ENCODE results near the gene MIDN.

Gene MIDN

DNA sequence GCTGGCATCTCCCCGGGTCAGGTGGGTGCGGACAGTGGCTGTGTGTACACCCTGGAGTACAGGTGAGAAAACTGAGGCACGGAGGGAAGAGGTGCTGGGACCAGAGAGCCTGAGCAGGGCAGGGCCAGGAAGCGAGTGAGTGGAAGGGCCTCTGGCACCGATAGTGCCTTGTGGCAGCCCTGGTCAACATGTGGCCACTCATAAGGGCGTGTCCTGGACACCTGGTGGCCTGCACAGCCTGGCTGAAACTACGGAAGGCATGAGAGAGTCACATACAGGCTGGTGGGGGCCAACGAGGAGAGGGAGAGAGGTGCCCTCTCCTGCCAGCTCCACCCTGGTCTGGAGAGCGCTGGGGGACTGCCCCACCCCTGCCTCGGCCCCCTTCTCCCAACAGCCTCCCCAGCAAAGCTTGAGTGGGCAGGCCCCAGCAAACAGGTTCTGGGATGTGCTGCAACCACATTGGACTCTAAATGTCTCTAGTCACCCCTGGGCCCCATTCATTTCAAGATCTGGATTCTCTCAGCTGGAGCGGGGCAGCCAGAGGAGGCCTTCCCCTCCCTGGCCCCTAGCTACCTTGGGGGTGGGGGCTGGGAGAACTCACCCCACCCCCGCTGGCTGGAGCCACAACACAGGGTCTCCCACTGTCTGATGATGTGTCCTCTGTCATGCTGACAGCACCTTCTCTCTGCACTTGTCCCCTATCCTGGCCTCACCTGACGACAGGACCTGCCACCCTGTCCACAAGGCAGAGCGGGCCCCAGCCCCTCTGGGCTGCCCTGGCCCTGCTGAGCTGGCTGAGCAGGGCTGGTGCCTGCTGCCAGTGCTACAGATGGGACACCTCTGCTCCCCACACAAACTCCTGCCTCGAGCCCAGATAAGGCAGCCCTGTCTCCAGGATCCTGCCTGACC, 16.4 kb upstream of the MIDN start:
- no peaks in the 10 kb centered on the region; the same call in 1 of the 2 replicates for H4K20me1 ChIP-seq (ENCODE audit: control insufficient read depth, insufficient read depth, low read depth, low read length)
- H3F3A ChIP-seq (ENCODE audit: control insufficient read depth, insufficient read depth) = 0 out of 2 replicates have a peak, but pooled peaks cover 6% of the 10 kb centered on the region
- no peak overlapping the region for H3K4me2 ChIP-seq (ENCODE audit: low read length)
- no peak for TF ChIP-seq EZH2phosphoT487 (IDR thresholded peaks at IDR 0.05; ENCODE audit: borderline replicate concordance, low read length)
- TF ChIP-seq, protein P1, sequence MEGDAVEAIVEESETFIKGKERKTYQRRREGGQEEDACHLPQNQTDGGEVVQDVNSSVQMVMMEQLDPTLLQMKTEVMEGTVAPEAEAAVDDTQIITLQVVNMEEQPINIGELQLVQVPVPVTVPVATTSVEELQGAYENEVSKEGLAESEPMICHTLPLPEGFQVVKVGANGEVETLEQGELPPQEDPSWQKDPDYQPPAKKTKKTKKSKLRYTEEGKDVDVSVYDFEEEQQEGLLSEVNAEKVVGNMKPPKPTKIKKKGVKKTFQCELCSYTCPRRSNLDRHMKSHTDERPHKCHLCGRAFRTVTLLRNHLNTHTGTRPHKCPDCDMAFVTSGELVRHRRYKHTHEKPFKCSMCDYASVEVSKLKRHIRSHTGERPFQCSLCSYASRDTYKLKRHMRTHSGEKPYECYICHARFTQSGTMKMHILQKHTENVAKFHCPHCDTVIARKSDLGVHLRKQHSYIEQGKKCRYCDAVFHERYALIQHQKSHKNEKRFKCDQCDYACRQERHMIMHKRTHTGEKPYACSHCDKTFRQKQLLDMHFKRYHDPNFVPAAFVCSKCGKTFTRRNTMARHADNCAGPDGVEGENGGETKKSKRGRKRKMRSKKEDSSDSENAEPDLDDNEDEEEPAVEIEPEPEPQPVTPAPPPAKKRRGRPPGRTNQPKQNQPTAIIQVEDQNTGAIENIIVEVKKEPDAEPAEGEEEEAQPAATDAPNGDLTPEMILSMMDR (IDR thresholded peaks at IDR 0.05; ENCODE audit: low read depth, low read length, poor library complexity, severe bottlenecking) = no peak
- H3K79me2 ChIP-seq (ENCODE audit: control insufficient read depth, low read length) = no peaks in the 10 kb centered on the region
- peaks cover 12% of the 10 kb centered on the region for H3K27me3 ChIP-seq (ENCODE audit: control insufficient read depth, low read length)
- peaks cover under 1% of the 10 kb centered on the region; the same call in 1 of the 2 replicates for H3K4me1 ChIP-seq (ENCODE audit: control insufficient read depth, low read length)
- H3K9me3 ChIP-seq (ENCODE audit: control insufficient read depth, insufficient read depth, low read length) = no peaks in the 10 kb centered on the region
- peaks cover 6% of the 10 kb centered on the region; the same call in 1 of the 2 replicates for H3K36me3 ChIP-seq (ENCODE audit: control insufficient read depth, low read length)
- no peak overlapping the region for H3K4me3 ChIP-seq (ENCODE audit: low read length)
- H3K9me2 ChIP-seq (replicated peaks; ENCODE audit: control insufficient read depth, low read length) = no peaks in the 10 kb centered on the region
- H3K27ac ChIP-seq (ENCODE audit: low read depth, low read length) = no peak overlapping the region

DNA sequence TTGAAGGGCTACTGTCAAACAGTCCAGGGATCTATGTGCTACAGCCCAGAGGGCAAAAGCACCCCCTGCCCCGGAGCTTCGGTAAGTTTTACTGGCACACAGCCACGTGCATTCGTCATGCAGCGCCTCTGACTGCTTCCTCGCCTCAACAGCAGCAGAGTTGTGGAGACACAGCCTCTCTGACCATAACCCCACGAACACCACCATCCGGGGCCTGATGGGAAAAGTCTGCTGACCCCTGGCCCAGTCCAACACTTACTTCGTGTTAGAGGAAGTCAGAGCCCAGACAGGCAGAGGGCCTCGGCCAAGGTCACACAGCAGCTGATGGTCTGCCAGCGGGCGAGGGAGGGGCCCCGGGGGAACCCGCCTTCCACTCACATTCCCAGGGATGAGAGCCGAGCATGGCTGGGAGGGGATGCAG, 15.7 kb upstream of the MIDN start:
- H3K4me3 ChIP-seq (ENCODE audit: low read length) = no peak overlapping the region
- TF ChIP-seq EZH2phosphoT487 (IDR thresholded peaks at IDR 0.05; ENCODE audit: borderline replicate concordance, low read length) = no peak
- TF ChIP-seq, protein P1 (IDR thresholded peaks at IDR 0.05; ENCODE audit: low read depth, low read length, poor library complexity, severe bottlenecking) = no peak
- 0 out of 2 replicates have a peak, but pooled peaks cover 6% of the 10 kb centered on the region for H3F3A ChIP-seq (ENCODE audit: control insufficient read depth, insufficient read depth)
- H3K27ac ChIP-seq (ENCODE audit: low read depth, low read length) = no peak overlapping the region
- peaks cover 6% of the 10 kb centered on the region; the same call in 1 of the 2 replicates for H3K4me1 ChIP-seq (ENCODE audit: control insufficient read depth, low read length)
- H3K4me2 ChIP-seq (ENCODE audit: low read length) = no peak overlapping the region
- H3K9me2 ChIP-seq (replicated peaks; ENCODE audit: control insufficient read depth, low read length) = no peaks in the 10 kb centered on the region
- no peaks in the 10 kb centered on the region for H3K9me3 ChIP-seq (ENCODE audit: control insufficient read depth, insufficient read depth, low read length)
- no peaks in the 10 kb centered on the region for H3K79me2 ChIP-seq (ENCODE audit: control insufficient read depth, low read length)
- no peaks in the 10 kb centered on the region for H3K36me3 ChIP-seq (ENCODE audit: control insufficient read depth, low read length)
- no peaks in the 10 kb centered on the region; the same call in 1 of the 2 replicates for H4K20me1 ChIP-seq (ENCODE audit: control insufficient read depth, insufficient read depth, low read depth, low read length)
- H3K27me3 ChIP-seq (ENCODE audit: control insufficient read depth, low read length) = peaks cover 17% of the 10 kb centered on the region

DNA sequence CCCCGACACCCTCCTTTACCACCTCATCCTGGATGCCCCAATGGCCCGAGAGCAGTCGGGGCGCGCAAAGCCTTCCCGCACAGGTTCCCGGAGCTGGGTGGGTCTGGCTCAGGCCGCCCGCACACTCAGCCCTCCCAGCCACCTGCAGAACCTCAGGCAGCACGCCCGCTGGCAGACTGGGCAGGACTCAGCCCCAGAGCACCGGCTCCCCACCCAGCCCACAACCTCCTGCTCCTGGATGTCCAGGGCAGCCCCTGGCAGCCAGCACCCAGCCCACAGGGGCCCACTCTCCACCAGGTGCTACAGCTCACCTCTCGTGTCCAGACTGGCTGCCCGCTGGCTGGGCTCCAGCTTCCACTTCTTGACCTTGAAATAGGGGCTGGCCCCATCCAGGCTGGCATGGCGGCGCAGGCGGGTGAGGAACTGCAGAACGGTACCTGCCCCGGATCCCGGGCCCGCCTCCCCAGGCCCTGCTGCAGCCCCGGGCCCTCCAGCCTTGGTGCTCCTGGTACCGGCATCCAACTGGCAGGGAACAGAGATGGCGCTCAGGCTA, 15.2 kb upstream of the MIDN start:
- Histone ChIP-seq H3K27me3 (ENCODE audit: control insufficient read depth, low read length) (peaks cover 19% of the 10 kb centered on the region), H3K4me2 (ENCODE audit: low read length) (no peak overlapping the region), H3K9me2 (replicated peaks; ENCODE audit: control insufficient read depth, low read length) (no peaks in the 10 kb centered on the region), H3K9me3 (ENCODE audit: control insufficient read depth, insufficient read depth, low read length) (no peaks in the 10 kb centered on the region), H3K27ac (ENCODE audit: low read depth, low read length) (no peak overlapping the region), H3K4me1 (ENCODE audit: control insufficient read depth, low read length) (peaks cover 8% of the 10 kb centered on the region), H3K36me3 (ENCODE audit: control insufficient read depth, low read length) (no peaks in the 10 kb centered on the region), H4K20me1 (ENCODE audit: control insufficient read depth, insufficient read depth, low read depth, low read length) (no peaks in the 10 kb centered on the region; the same call in 1 of the 2 replicates), H3K79me2 (ENCODE audit: control insufficient read depth, low read length) (no peaks in the 10 kb centered on the region), H3K4me3 (ENCODE audit: low read length) (no peak overlapping the region), H3F3A (ENCODE audit: control insufficient read depth, insufficient read depth) (0 out of 2 replicates have a peak, but pooled peaks cover 7% of the 10 kb centered on the region)
- TF ChIP-seq, protein P1 (IDR thresholded peaks at IDR 0.05; ENCODE audit: low read depth, low read length, poor library complexity, severe bottlenecking) = no peak
- no peak for TF ChIP-seq EZH2phosphoT487 (IDR thresholded peaks at IDR 0.05; ENCODE audit: borderline replicate concordance, low read length)
